Fibroblast of mammary gland (primary cell): ENCODE results near the gene PLCG1.
A peak's percentile ranks its signal among the peaks of the same experiment; 100 is the strongest.

ENCODE experiments used
- DNase-seq: peaks from one replicate; pipeline ENCODE4 v3.0.0-alpha.2; 2010; ENCODE audit warnings: low read depth
- H3K4me3 ChIP-seq: 2 replicates; pipeline ENCODE4 v1.5.1; 2011; ENCODE audit warnings: low read depth, mild to moderate bottlenecking, low read length, moderate library complexity; ENCODE audit not compliant: control insufficient read depth
- TF ChIP-seq, protein P1 (sequence below): conservative IDR thresholded peaks from 2 replicates; pipeline ENCODE4 v1.5.1; 2011; ENCODE audit warnings: low read depth, low read length, inconsistent platforms; ENCODE audit not compliant: control insufficient read depth, insufficient read depth

Gene PLCG1

DNA sequence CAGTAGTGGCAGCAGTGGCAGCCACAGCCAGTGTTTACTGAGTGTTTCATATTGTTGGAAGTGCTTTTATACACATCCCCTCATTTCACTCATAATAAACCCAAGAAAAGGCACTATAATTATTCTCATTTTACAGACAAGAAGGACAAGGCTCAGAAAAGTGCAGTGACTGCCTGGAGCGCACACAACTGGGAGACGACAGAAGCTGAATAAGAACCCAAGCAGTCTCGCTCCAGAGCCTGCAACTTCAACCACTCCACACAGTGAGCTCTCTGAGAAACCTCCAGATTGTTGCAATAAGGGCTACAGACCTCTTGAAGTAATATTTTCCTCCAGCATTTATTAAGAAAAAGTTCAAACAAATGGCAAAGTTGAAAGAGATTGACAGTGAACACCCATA is 76.9 kb downstream of the PLCG1 start:
- DNase-seq: no peak
- TF ChIP-seq, protein P1, sequence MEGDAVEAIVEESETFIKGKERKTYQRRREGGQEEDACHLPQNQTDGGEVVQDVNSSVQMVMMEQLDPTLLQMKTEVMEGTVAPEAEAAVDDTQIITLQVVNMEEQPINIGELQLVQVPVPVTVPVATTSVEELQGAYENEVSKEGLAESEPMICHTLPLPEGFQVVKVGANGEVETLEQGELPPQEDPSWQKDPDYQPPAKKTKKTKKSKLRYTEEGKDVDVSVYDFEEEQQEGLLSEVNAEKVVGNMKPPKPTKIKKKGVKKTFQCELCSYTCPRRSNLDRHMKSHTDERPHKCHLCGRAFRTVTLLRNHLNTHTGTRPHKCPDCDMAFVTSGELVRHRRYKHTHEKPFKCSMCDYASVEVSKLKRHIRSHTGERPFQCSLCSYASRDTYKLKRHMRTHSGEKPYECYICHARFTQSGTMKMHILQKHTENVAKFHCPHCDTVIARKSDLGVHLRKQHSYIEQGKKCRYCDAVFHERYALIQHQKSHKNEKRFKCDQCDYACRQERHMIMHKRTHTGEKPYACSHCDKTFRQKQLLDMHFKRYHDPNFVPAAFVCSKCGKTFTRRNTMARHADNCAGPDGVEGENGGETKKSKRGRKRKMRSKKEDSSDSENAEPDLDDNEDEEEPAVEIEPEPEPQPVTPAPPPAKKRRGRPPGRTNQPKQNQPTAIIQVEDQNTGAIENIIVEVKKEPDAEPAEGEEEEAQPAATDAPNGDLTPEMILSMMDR: no peak

DNA sequence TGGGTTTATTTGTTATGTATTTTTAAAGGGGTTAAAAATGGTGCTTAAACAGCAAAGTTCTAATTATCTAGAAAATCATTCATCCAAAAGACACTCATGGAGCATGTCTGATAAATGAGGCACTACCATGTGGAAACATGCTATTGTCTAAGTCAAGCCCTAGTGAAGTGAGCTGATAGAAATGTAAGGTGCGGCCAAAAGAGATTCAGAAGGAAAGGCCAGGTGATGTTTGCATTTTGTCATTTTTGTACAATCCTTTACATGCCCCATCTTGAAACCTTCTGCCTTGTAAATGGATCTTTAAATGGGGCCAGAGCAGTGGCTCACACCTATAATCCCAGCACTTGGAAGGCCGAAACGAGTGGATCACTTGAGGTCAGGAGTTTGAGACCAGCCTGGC is 77.3 kb downstream of the PLCG1 start:
- DNase-seq: no peak
- H3K4me3 ChIP-seq: no peak overlapping the region
- TF ChIP-seq, protein P1: no peak

More for the DNA sequence above, 76.9 kb downstream of the PLCG1 start:
- H3K4me3 ChIP-seq: no peak overlapping the region

DNA sequence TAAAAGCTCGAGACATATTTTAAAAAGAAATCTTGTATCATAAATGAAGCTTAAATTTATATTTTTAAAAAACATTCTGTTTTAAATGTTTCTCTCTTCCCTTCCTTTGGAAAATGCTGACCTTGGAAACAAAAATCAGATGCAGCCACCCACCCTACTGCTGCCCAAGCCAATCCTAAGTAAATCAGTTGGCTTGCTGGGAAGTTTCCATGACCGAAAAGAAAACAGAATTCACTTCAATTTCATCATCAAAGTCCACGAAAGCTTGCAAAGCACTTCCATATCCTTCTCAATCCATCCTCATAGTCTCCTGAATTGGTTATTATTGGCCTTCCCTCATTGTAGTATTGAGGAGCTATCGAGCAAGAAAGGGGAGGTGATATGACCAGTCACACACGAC is 80.1 kb downstream of the PLCG1 start:
- H3K4me3 ChIP-seq: no peak overlapping the region
- TF ChIP-seq, protein P1: no peak
- DNase-seq: no peak

DNA sequence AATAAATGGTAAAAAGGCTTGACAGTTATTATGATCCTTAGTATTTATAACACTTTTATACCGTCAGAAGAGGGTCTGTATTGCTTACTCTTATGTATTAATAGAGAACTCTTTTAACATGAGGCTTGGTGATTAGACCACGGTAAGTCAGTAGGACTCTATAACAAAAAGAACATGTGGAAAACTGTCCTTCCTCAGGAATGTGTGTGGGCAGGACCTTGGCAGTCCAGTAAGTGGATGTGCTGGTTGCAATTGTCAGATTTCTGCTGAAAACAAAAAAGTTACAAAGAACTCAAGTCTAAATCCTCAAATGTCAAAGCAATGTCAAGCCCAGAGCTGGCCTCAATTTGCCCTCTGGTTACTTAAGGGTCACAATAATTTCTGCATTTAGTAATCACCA is 81.1 kb downstream of the PLCG1 start:
- no peak overlapping the region for H3K4me3 ChIP-seq
- TF ChIP-seq, protein P1: no peak
- DNase-seq: peak; percentile 86

DNA sequence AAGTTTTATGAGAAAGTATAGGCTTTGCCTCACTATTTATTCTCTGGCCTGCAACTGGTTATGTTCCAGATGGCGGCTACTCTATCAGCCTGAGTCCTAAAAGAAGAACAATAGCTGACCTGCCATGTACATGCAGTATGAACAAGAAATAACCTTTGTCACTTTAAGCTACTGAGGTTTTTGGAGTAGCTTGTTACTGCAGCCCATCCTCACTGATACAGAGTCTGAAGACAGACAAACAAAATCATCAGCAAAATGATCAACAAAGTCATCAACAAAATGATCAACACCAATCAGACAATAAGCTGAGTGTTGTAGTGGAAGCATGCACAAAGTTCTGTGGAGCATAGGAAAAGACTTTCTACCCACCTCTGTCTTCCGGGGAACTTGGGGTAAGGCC is 82.5 kb downstream of the PLCG1 start:
- TF ChIP-seq, protein P1: no peak
- no peak for DNase-seq

DNA sequence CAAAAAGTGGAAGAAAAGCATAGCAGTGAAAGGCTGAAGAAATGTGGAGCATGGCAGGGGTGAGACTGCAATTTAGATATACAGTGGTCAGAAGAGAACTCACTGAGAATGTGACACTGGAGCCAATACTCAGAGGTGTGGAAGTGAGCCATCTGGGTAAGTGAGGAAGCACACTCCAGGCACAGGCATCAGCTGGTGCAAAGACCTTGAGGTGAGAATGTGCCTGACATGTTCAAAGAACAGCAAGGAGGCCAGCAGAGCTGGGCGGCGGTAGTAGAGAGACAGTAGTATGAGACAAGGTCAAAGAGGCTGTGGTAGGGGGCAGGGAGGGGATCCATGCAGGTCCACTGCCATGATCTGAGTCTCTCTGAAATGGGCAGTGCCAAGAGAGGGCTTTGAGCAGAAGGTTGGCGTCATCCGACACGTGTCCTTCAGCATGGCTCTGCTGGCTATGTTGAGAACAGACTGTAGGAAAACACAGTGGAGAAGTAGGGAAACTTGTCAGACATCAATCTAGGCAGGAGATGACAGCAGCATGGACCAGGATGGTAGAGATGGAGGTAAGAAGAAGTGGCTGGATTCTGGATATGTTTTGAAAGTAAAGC is 84.4 kb downstream of the PLCG1 start:
- TF ChIP-seq, protein P1: no peak
- DNase-seq: no peak

More for the DNA sequence above, 82.5 kb downstream of the PLCG1 start:
- H3K4me3 ChIP-seq: no peak overlapping the region

DNA sequence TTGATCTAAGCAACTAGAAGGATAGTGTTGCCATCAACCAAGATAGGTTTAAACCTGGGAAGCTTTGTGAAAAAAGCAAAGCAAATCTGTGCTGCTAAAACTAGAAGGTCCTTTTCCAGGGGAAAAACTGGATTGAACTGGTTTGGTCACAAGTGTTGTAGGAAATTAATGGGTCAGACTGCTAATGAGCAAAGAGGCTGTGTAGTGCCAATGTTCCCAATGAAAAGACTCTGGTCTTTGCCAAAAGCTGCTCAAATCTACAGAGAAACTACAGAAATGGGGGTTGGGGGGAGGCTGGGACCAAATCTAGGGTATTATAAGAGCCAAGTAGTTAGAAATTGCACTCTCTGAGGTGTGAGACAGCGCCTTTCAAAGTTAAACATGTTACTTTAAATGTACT is 85.0 kb downstream of the PLCG1 start:
- no peak for DNase-seq
- no peak overlapping the region for H3K4me3 ChIP-seq
- TF ChIP-seq, protein P1: no peak

More for the DNA sequence above, 84.4 kb downstream of the PLCG1 start:
- no peak overlapping the region for H3K4me3 ChIP-seq
